ENCODE measurements around the gene LARGE1. TPM values are rescaled to one million over a fixed set of nuclear protein-coding genes. Genes with fewer than 3 reads are reported as not detected.

Gene LARGE1
- total and polyA plus RNA-seq, 8 donors, result 4.1 to 29.3 (median 13.7) TPM

- Histone ChIP-seq H3K27me3 (no peaks in the 10 kb centered on the region), H3K9me3 (no peaks in the 10 kb centered on the region), H3K27ac (no peak overlapping the region), H3K4me3 (no peak overlapping the region), H3K4me1 (no peaks in the 10 kb centered on the region), H3K36me3 (no peaks in the 10 kb centered on the region)
- 87 to 89% methylated on average over 7 of the region's 7 CpGs for WGBS, 2 donors
- DNase-seq (no peak), FAIRE-seq (no peak), ATAC-seq (no peak)
- intact Hi-C loops (cut with DNase I), result no loop called here
- no peak for TF ChIP-seq CTCF (IDR thresholded peaks at IDR 0.05)
Measured at GRCh38 chr22:33699176-33699575, 221.1 kb downstream of the LARGE1 start.

GRCh38 chr22:33697640-33698039 is 222.6 kb downstream of the LARGE1 start:
- DNase-seq (no peak), ATAC-seq (no peak), FAIRE-seq (no peak)
- no peaks in the 10 kb centered on the region for H3K36me3 ChIP-seq
- WGBS, 2 donors, result 95 to 99% methylated on average over 4 of the region's 4 CpGs
- TF ChIP-seq CTCF (IDR thresholded peaks at IDR 0.05), result no peak
- no peaks in the 10 kb centered on the region for H3K9me3 ChIP-seq
- H3K4me1 ChIP-seq, result no peaks in the 10 kb centered on the region
- intact Hi-C loops (cut with DNase I), result no loop called here
- no peak overlapping the region for H3K4me3 ChIP-seq
- H3K27me3 ChIP-seq, result no peaks in the 10 kb centered on the region
- no peak overlapping the region for H3K27ac ChIP-seq

- no peaks in the 10 kb centered on the region for H3K4me1 ChIP-seq
- H3K9me3 ChIP-seq, result no peaks in the 10 kb centered on the region
- WGBS, 2 donors, result 91 to 95% methylated on average over 7 of the region's 7 CpGs
- ATAC-seq, result no peak
- TF ChIP-seq CTCF (IDR thresholded peaks at IDR 0.05), result no peak
- H3K27me3 ChIP-seq, result no peaks in the 10 kb centered on the region
- FAIRE-seq, result no peak
- intact Hi-C loops (cut with DNase I), result no loop called here
- H3K4me3 ChIP-seq, result no peak overlapping the region
- H3K36me3 ChIP-seq, result no peaks in the 10 kb centered on the region
- H3K27ac ChIP-seq, result no peak overlapping the region
- no peak for DNase-seq
Measured at GRCh38 chr22:33691057-33691630, 229.1 kb downstream of the LARGE1 start.

- H3K9me3 ChIP-seq, result no peaks in the 10 kb centered on the region
- no peak for ATAC-seq
- intact Hi-C loops (cut with DNase I), result no loop called here
- H3K4me3 ChIP-seq, result no peak overlapping the region
- no peak for TF ChIP-seq CTCF (IDR thresholded peaks at IDR 0.05)
- no peaks in the 10 kb centered on the region for H3K36me3 ChIP-seq
- no peak for DNase-seq
- 97 to 98% methylated on average over 2 of the region's 2 CpGs for WGBS, 2 donors
- H3K27me3 ChIP-seq, result no peaks in the 10 kb centered on the region
- FAIRE-seq, result no peak
- H3K4me1 ChIP-seq, result no peaks in the 10 kb centered on the region
- H3K27ac ChIP-seq, result no peak overlapping the region
Measured at GRCh38 chr22:33688903-33689302, 231.4 kb downstream of the LARGE1 start.

GRCh38 chr22:33687464-33687863 is 232.8 kb downstream of the LARGE1 start:
- no peak for TF ChIP-seq CTCF (IDR thresholded peaks at IDR 0.05)
- Histone ChIP-seq H3K27ac (no peak overlapping the region), H3K9me3 (no peaks in the 10 kb centered on the region), H3K27me3 (no peaks in the 10 kb centered on the region), H3K36me3 (no peaks in the 10 kb centered on the region), H3K4me1 (no peaks in the 10 kb centered on the region), H3K4me3 (no peak overlapping the region)
- ATAC-seq, result peak in 2 of 4 donors; percentile 29 to 53
- peak in 1 of 6 donors; percentile 2 for DNase-seq
- intact Hi-C loops (cut with DNase I), result no loop called here
- WGBS, 2 donors, result 66 to 76% methylated on average over 10 of the region's 10 CpGs
- FAIRE-seq, result no peak
